Measurements from ENCODE around the gene FOXJ3. TPM values are rescaled to one million over a fixed set of nuclear protein-coding genes. Genes with fewer than 3 reads are reported as not detected.

Gene FOXJ3
- total and polyA plus RNA-seq, 2 of the 8 experiments (the other 6 are each of a cell fraction or from before 2014, with no cell fraction given) = 48.6 to 51.9 TPM

GRCh38 chr1:42364542-42364941 is 29.5 kb upstream of the FOXJ3 start:
- Histone ChIP-seq H4K91ac (replicated peaks; ENCODE audit: insufficient read length, low read length) (no peak overlapping the region), H3K18ac (ENCODE audit: extremely low read depth, low read length) (no peak overlapping the region), H3K4me3 (ENCODE audit: extremely low read depth in 1 of 4, insufficient read depth in 2 of 4, low read depth in 3 of 4, low read length in 4 of 4) (no peak overlapping the region), H3K79me2 (ENCODE audit: control insufficient read depth in 1 of 2, insufficient read depth in 2 of 2, low read length in 2 of 2) (no peaks in the 10 kb centered on the region), H4K5ac (ENCODE audit: insufficient read length, low read depth, low read length) (no peak overlapping the region), H3K4ac (replicated peaks; ENCODE audit: insufficient read length, low read depth, low read length) (no peak overlapping the region), H2BK20ac (ENCODE audit: low read length) (no peak overlapping the region), H3K14ac (ENCODE audit: insufficient read length) (no peak overlapping the region), H3K4me1 (replicated peaks in 1 of 4; ENCODE audit: control insufficient read depth in 3 of 4, insufficient read depth in 4 of 4, low read length in 3 of 4) (0 out of 7 replicates have a peak, but pooled peaks cover 0 to 2% (median 0%) of the 10 kb centered on the region in 4 experiments), H2AFZ (ENCODE audit: low read length) (no peak overlapping the region), H3K9ac (replicated peaks in 1 of 4; ENCODE audit: extremely low read depth in 1 of 4, low read depth in 3 of 4, low read length in 3 of 4) (no peak overlapping the region), H4K8ac (ENCODE audit: extremely low read depth, insufficient read depth, low read length) (no peak overlapping the region), H2BK5ac (ENCODE audit: low read depth, low read length) (no peak overlapping the region), H3K27me3 (replicated peaks in 1 of 4; ENCODE audit: control insufficient read depth in 3 of 4, extremely low read depth in 1 of 4, insufficient read depth in 3 of 4, low read length in 3 of 4) (no peaks in the 10 kb centered on the region), H2AK5ac (ENCODE audit: low read depth, low read length) (no peak overlapping the region), H3K23me2 (ENCODE audit: low read depth, low read length) (no peaks in the 10 kb centered on the region), H2BK120ac (replicated peaks; ENCODE audit: low read depth, low read length) (no peak overlapping the region), H3K23ac (ENCODE audit: insufficient read length) (no peak overlapping the region), H3K4me2 (ENCODE audit: insufficient read depth in 1 of 2, low read depth in 2 of 2, low read length in 2 of 2) (no peak overlapping the region), H3K79me1 (ENCODE audit: low read depth, low read length) (no peaks in the 10 kb centered on the region), H3K56ac (replicated peaks; ENCODE audit: insufficient read length, low read depth, low read length) (no peak overlapping the region), H3K36me3 (ENCODE audit: control insufficient read depth in 2 of 4, insufficient read depth in 4 of 4, low read length in 3 of 4) (no peaks in the 10 kb centered on the region), H3K27ac (ENCODE audit: low read depth, low read length) (no peak overlapping the region), H2BK15ac (ENCODE audit: low read length) (no peak overlapping the region), H3K9me3 (ENCODE audit: insufficient read depth in 2 of 2, low read depth in 1 of 2, low read length in 1 of 2) (no peaks in the 10 kb centered on the region), H4K20me1 (replicated peaks in 1 of 2; ENCODE audit: control insufficient read depth in 1 of 2, insufficient read depth in 2 of 2, low read length in 2 of 2) (no peaks in the 10 kb centered on the region), H2BK12ac (ENCODE audit: low read depth, low read length) (no peak overlapping the region)
- WGBS, 2 experiments (ENCODE audit: extremely low coverage in 1 of 2, insufficient coverage in 1 of 2, insufficient read length in 1 of 2, insufficient replicate concordance in 2 of 2, low coverage in 1 of 2, low lambda C conversion rate in 2 of 2, missing lambda C conversion rate in 1 of 2) = 93% methylated on average over 2 of the region's 2 CpGs; no CpG with 5 or more reads in 1 of the 2 experiments
- FAIRE-seq (no peak), DNase-seq (ENCODE audit: low read depth in 1 of 2, low spot score in 2 of 2) (no peak)
- ChIA-PET POLR2A (ENCODE audit: partially characterized antibody) (no interaction called here), CTCF (ENCODE audit: partially characterized antibody) (interaction anchor here (0.7 to 1.4 kb wide), 3 partner anchors 60 to 191 kb away, joined by 3 to 5 read pairs (median 3); no protein-coding TSS in a partner anchor)
- TF ChIP-seq POLR2A (IDR thresholded peaks at IDR 0.05; ENCODE audit: control extremely low read depth in 1 of 2, low read depth in 2 of 2, low read length in 2 of 2) = no peak
- TF ChIP-seq ZNF274 (IDR thresholded peaks at IDR 0.05; ENCODE audit: borderline replicate concordance, extremely low read depth, low read length) = no peak
- TF ChIP-seq SUZ12 (IDR thresholded peaks at IDR 0.05; ENCODE audit: low read length) = no peak
- TF ChIP-seq HDAC2 (IDR thresholded peaks at IDR 0.05; ENCODE audit: borderline replicate concordance in 1 of 2, low read depth in 2 of 2, low read length in 2 of 2) = no peak
- no peak for TF ChIP-seq CEBPB (IDR thresholded peaks at IDR 0.05; ENCODE audit: low read depth, low read length)
- TF ChIP-seq ATF2 (IDR thresholded peaks at IDR 0.05; ENCODE audit: low read length) = no peak
- no peak for TF ChIP-seq SAP30 (IDR thresholded peaks at IDR 0.05; ENCODE audit: insufficient read depth, insufficient replicate concordance, low read length)
- no peak for TF ChIP-seq JUN (IDR thresholded peaks at IDR 0.05; ENCODE audit: low read depth, low read length)
- TF ChIP-seq SP1 (IDR thresholded peaks at IDR 0.05; ENCODE audit: low read depth, low read length) = no peak
- no peak for TF ChIP-seq GTF2F1 (IDR thresholded peaks at IDR 0.05; ENCODE audit: borderline replicate concordance, low read depth, low read length)
- TF ChIP-seq RNF2 (IDR thresholded peaks at IDR 0.05; ENCODE audit: borderline replicate concordance, low read depth, low read length, missing control alignments, poor library complexity, severe bottlenecking) = no peak
- TF ChIP-seq NANOG (IDR thresholded peaks at IDR 0.05; ENCODE audit: insufficient read depth, low read depth, low read length, poor library complexity, severe bottlenecking) = no peak

All from H1 (cell line).